ENCODE results near the gene OAS2. TPM values are rescaled to one million over a fixed set of nuclear protein-coding genes. Genes with fewer than 3 reads are reported as not detected.

OAS2 gene
- total and polyA plus RNA-seq, 9 of the 15 experiments (the other 6 are each of a cell fraction or from before 2014, with no cell fraction given), result 0.13 to 0.85 TPM; not detected in 7

GRCh38 chr12:112936264-112936663 lies 42.1 kb upstream of the OAS2 start:
- ATAC-seq (no peak), DNase-seq (ENCODE audit: extremely low read depth in 1 of 4, low spot score in 3 of 4) (no peak), FAIRE-seq (no peak)
- intact Hi-C loops (cut with micrococcal nuclease), result no loop called here
- CTCF ChIA-PET (ENCODE audit: low intra/inter-chr PET ratio), result no interaction called here
- BruUV-seq (replicated peaks), result no TSS peak
- Histone ChIP-seq H3K79me2 (ENCODE audit: control insufficient read depth, insufficient read depth, low read length) (no peaks in the 10 kb centered on the region), H3K4me3 (no peak overlapping the region), H3K4me1 (replicated peaks in 1 of 2; ENCODE audit: control insufficient read depth in 2 of 2, insufficient read depth in 2 of 2, low read length in 2 of 2) (peaks cover 4 to 7% of the 10 kb centered on the region in 2 experiments; a peak in 4 of 5 replicates), H2AFZ (ENCODE audit: low read depth, low read length) (no peak overlapping the region), H3K27me3 (ENCODE audit: control insufficient read depth in 2 of 2, insufficient read depth in 2 of 2, low read length in 2 of 2) (peaks cover 6 to 13% of the 10 kb centered on the region in 2 experiments; a peak in 4 of 5 replicates), H3K9me1 (ENCODE audit: control insufficient read depth, insufficient read depth, low read length) (no peaks in the 10 kb centered on the region), H3K4me2 (ENCODE audit: insufficient read depth, low read length) (no peak overlapping the region), H3K27ac (ENCODE audit: extremely low read depth, low read depth, low read length) (no peak overlapping the region), H3K9ac (ENCODE audit: insufficient read depth in 1 of 2, low read depth in 2 of 2, low read length in 2 of 2) (no peak overlapping the region), H4K20me1 (replicated peaks; ENCODE audit: control insufficient read depth, insufficient read depth, low read length) (0 out of 2 replicates have a peak, but pooled peaks cover 3% of the 10 kb centered on the region), H3K9me3 (replicated peaks; ENCODE audit: control insufficient read depth, insufficient read depth, low read depth, low read length) (no peaks in the 10 kb centered on the region), H3K36me3 (ENCODE audit: control insufficient read depth, insufficient read depth, low read length) (no peaks in the 10 kb centered on the region)
- WGBS (ENCODE audit: insufficient coverage, low coverage, missing lambda C conversion rate), result 0% methylated on average over 1 of the region's 1 CpG
- POLR2A ChIA-PET, result no interaction called here
- in situ Hi-C loops (cut with MboI), result no loop called here
- no peak for TF ChIP-seq OTX1 (CRISPR knock-in tag; IDR thresholded peaks at IDR 0.05)
- no peak for TF ChIP-seq ATF6 (CRISPR knock-in tag; IDR thresholded peaks at IDR 0.05)
- no peak for TF ChIP-seq FOXA3 (CRISPR knock-in tag; conservative IDR thresholded peaks at IDR 0.05 in 1 of 2, IDR thresholded peaks at IDR 0.05 in 1 of 2)
- no peak for TF ChIP-seq CREM (IDR thresholded peaks at IDR 0.05; ENCODE audit: low read depth)
- no peak for TF ChIP-seq NR3C1 (CRISPR knock-in tag; IDR thresholded peaks at IDR 0.05)
- TF ChIP-seq PTTG1 (tag; IDR thresholded peaks at IDR 0.05; ENCODE audit: low read depth), result no peak
- TF ChIP-seq CEBPB (tag; IDR thresholded peaks at IDR 0.05), result no peak
- TF ChIP-seq MLLT1 (IDR thresholded peaks at IDR 0.05), result no peak
- no peak for TF ChIP-seq HDAC8 (tag; IDR thresholded peaks at IDR 0.05)
- TF ChIP-seq ZNF174 (CRISPR knock-in tag; IDR thresholded peaks at IDR 0.05), result no peak
- no peak for TF ChIP-seq HSF4 (CRISPR knock-in tag; IDR thresholded peaks at IDR 0.05; ENCODE audit: borderline replicate concordance)
- TF ChIP-seq, protein P1, sequence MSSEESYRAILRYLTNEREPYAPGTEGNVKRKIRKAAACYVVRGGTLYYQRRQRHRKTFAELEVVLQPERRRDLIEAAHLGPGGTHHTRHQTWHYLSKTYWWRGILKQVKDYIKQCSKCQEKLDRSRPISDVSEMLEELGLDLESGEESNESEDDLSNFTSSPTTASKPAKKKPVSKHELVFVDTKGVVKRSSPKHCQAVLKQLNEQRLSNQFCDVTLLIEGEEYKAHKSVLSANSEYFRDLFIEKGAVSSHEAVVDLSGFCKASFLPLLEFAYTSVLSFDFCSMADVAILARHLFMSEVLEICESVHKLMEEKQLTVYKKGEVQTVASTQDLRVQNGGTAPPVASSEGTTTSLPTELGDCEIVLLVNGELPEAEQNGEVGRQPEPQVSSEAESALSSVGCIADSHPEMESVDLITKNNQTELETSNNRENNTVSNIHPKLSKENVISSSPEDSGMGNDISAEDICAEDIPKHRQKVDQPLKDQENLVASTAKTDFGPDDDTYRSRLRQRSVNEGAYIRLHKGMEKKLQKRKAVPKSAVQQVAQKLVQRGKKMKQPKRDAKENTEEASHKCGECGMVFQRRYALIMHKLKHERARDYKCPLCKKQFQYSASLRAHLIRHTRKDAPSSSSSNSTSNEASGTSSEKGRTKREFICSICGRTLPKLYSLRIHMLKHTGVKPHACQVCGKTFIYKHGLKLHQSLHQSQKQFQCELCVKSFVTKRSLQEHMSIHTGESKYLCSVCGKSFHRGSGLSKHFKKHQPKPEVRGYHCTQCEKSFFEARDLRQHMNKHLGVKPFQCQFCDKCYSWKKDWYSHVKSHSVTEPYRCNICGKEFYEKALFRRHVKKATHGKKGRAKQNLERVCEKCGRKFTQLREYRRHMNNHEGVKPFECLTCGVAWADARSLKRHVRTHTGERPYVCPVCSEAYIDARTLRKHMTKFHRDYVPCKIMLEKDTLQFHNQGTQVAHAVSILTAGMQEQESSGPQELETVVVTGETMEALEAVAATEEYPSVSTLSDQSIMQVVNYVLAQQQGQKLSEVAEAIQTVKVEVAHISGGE (CRISPR knock-in tag; IDR thresholded peaks at IDR 0.05), result no peak
- TF ChIP-seq HINFP (tag; conservative IDR thresholded peaks at IDR 0.05; ENCODE audit: low read depth), result no peak
- no peak for TF ChIP-seq ZFX (CRISPR knock-in tag; IDR thresholded peaks at IDR 0.05)
